Astrocyte (in vitro differentiated cells and primary cell): Measurements from ENCODE around the gene PLAGL2. TPM values are rescaled to one million over a fixed set of nuclear protein-coding genes. Genes with fewer than 3 reads are reported as not detected.

Source experiments
- DNase-seq: peaks from one replicate; pipeline ENCODE4 v3.0.0-alpha.2; 2010; ENCODE audit warnings: low read depth
- FAIRE-seq: peaks from 2 replicates; lab custom pipeline; 2011; peaks lifted over from hg19 to GRCh38; lab: Jason Lieb, UNC
- H2AFZ ChIP-seq: 2 replicates; pipeline ENCODE4 v1.6.0; 2012; ENCODE audit warnings: low read depth, low read length, inconsistent platforms
- H3K27ac ChIP-seq: 2 replicates; pipeline ENCODE4 v1.5.1; 2011; ENCODE audit warnings: low read depth, low read length, inconsistent platforms
- H3K27me3 ChIP-seq: 2 replicates; pipeline ENCODE4 v1.6.0; 2011; ENCODE audit warnings: low read length, inconsistent platforms; ENCODE audit not compliant: insufficient read depth
- H3K36me3 ChIP-seq: 2 replicates; pipeline ENCODE4 v1.5.1; 2011; ENCODE audit warnings: low read length, inconsistent platforms; ENCODE audit not compliant: insufficient read depth
- H3K4me1 ChIP-seq: 2 replicates; pipeline ENCODE4 v1.5.1; 2011; ENCODE audit warnings: low read length, inconsistent platforms; ENCODE audit not compliant: insufficient read depth
- H3K4me2 ChIP-seq: 2 replicates; pipeline ENCODE4 v1.6.0; 2012; ENCODE audit warnings: low read length, inconsistent platforms
- H3K4me3 ChIP-seq: 2 replicates; pipeline ENCODE4 v1.5.1; 2011; ENCODE audit warnings: low read depth, mild to moderate bottlenecking, low read length, inconsistent platforms; ENCODE audit not compliant: insufficient read depth
- H3K79me2 ChIP-seq: 2 replicates; pipeline ENCODE4 v1.6.0; 2012; ENCODE audit warnings: mild to moderate bottlenecking, low read length, inconsistent platforms; ENCODE audit not compliant: insufficient read depth
- H3K9ac ChIP-seq: 2 replicates; pipeline ENCODE4 v1.6.0; 2012; ENCODE audit warnings: mild to moderate bottlenecking, low read length, inconsistent platforms
- H3K9me3 ChIP-seq: 2 replicates; pipeline ENCODE4 v1.5.1; 2012; ENCODE audit warnings: low read depth, mild to moderate bottlenecking, low read length, inconsistent platforms; ENCODE audit not compliant: insufficient read depth
- H4K20me1 ChIP-seq: 2 replicates; pipeline ENCODE4 v1.6.0; 2012; ENCODE audit warnings: low read length, inconsistent platforms; ENCODE audit not compliant: insufficient read depth
- H3K27ac Mint-ChIP-seq: one replicate; pipeline ENCODE4 v1.8.0; 2021; ENCODE audit warnings: mild to moderate bottlenecking, mixed read lengths; ENCODE audit not compliant: unreplicated experiment
- H3K27me3 Mint-ChIP-seq: one replicate; pipeline ENCODE4 v1.8.0; 2021; ENCODE audit warnings: low read depth, mixed read lengths; ENCODE audit not compliant: unreplicated experiment
- H3K36me3 Mint-ChIP-seq: one replicate; pipeline ENCODE4 v1.8.0; 2021; ENCODE audit warnings: low read depth, mixed read lengths; ENCODE audit not compliant: unreplicated experiment
- H3K4me1 Mint-ChIP-seq: one replicate; pipeline ENCODE4 v1.8.0; 2021; ENCODE audit warnings: low read depth, mixed read lengths; ENCODE audit not compliant: unreplicated experiment
- H3K4me3 Mint-ChIP-seq: one replicate; pipeline ENCODE4 v1.8.0; 2021; ENCODE audit warnings: mild to moderate bottlenecking, moderate library complexity, mixed read lengths; ENCODE audit not compliant: unreplicated experiment
- H3K9me3 Mint-ChIP-seq: one replicate; pipeline ENCODE4 v1.8.0; 2021; ENCODE audit warnings: mild to moderate bottlenecking, mixed read lengths; ENCODE audit not compliant: unreplicated experiment
- EZH2 ChIP-seq: IDR thresholded peaks from 2 replicates; pipeline ENCODE4 v1.6.1; 2012; ENCODE audit warnings: mild to moderate bottlenecking, low read length, inconsistent platforms; ENCODE audit not compliant: insufficient read depth
- total RNA-seq: library from RNA; stranded (reverse); gene quantifications from 2 replicates; pipeline ENCODE4 v1.2.1, GENCODE V29; 2021
- TF ChIP-seq, protein P1 (sequence below): IDR thresholded peaks from 2 replicates; pipeline ENCODE4 v1.5.1; 2011; ENCODE audit warnings: low read depth, mild to moderate bottlenecking, inconsistent platforms, low read length, moderate library complexity; ENCODE audit not compliant: insufficient read depth

The PLAGL2 gene
- total RNA-seq, 1 donor from 2014 or later = 15.3 TPM

DNA sequence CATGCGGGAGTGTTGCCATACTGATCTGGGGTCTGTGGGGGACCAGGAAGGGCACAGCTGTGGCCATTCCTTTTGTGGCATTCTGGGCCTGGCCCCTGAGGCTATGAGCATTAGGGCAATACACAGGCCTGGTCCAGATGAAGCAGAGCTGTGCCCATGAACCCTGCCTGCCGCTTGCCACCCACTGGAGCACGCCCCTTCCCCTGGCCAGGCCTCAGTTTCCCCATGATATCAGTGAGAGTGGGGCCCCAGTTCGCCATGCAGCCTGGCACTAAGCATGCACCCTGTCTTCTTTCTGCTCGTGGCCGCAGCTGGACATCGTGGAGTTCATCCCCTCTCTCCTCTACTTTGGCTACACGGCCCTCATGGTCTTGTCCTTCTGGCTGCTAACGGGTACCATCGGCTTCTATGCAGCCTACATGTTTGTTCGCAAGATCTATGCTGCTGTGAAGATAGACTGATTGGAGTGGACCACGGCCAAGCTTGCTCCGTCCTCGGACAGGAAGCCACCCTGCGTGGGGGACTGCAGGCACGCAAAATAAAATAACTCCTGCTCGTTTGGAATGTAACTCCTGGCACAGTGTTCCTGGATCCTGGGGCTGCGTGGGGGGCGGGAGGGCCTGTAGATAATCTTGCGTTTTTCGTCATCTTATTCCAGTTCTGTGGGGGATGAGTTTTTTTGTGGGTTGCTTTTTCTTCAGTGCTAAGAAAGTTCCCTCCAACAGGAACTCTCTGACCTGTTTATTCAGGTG lies 42.4 kb downstream of the PLAGL2 start:
- Histone ChIP-seq H3K27ac (no peak overlapping the region), H3K4me3 (no peak overlapping the region), H3K27me3 (no peaks in the 10 kb centered on the region), H4K20me1 (no peaks in the 10 kb centered on the region), H3K4me2 (no peak overlapping the region), H3K4me1 (peaks cover 3% of the 10 kb centered on the region), H2AFZ (no peak overlapping the region), H3K79me2 (no peaks in the 10 kb centered on the region), H3K9me3 (no peaks in the 10 kb centered on the region), H3K9ac (no peak overlapping the region), H3K36me3 (peaks cover 14% of the 10 kb centered on the region)
- Mint-ChIP-seq H3K9me3 (no peaks in the 10 kb centered on the region), H3K4me3 (no peak overlapping the region), H3K36me3 (peaks cover 21% of the 10 kb centered on the region), H3K27ac (no peak overlapping the region), H3K27me3 (no peaks in the 10 kb centered on the region), H3K4me1 (peaks cover 6% of the 10 kb centered on the region)
- no peak for FAIRE-seq
- DNase-seq = no peak
- TF ChIP-seq, protein P1, sequence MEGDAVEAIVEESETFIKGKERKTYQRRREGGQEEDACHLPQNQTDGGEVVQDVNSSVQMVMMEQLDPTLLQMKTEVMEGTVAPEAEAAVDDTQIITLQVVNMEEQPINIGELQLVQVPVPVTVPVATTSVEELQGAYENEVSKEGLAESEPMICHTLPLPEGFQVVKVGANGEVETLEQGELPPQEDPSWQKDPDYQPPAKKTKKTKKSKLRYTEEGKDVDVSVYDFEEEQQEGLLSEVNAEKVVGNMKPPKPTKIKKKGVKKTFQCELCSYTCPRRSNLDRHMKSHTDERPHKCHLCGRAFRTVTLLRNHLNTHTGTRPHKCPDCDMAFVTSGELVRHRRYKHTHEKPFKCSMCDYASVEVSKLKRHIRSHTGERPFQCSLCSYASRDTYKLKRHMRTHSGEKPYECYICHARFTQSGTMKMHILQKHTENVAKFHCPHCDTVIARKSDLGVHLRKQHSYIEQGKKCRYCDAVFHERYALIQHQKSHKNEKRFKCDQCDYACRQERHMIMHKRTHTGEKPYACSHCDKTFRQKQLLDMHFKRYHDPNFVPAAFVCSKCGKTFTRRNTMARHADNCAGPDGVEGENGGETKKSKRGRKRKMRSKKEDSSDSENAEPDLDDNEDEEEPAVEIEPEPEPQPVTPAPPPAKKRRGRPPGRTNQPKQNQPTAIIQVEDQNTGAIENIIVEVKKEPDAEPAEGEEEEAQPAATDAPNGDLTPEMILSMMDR = no peak
- TF ChIP-seq EZH2 = no peak

DNA sequence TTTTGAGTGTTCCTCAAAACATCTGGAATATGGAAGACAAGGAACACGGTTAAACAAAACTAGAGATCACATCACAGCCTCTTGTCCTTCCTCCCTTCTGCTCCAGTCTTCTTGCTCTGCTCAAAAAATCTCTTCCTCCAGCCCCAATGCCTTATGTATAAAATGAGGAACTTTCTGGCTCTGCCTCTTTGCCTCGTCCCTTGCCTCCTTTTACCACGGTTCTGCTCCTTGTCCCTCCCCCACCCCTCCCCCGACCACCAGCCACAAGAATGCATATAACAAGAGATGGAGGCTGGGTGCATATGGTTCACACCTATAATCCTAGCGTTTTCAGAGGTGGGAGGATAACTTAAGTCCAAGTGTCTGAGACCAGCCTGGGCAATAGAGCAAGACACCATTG lies 43.6 kb downstream of the PLAGL2 start:
- H3K4me3 ChIP-seq = no peak overlapping the region
- Mint-ChIP-seq H3K27me3 (no peaks in the 10 kb centered on the region), H3K4me1 (peaks cover 6% of the 10 kb centered on the region), H3K9me3 (no peaks in the 10 kb centered on the region), H3K4me3 (no peak overlapping the region), H3K27ac (no peak overlapping the region), H3K36me3 (peaks cover 25% of the 10 kb centered on the region)
- no peak overlapping the region for H3K4me2 ChIP-seq
- FAIRE-seq (no peak), DNase-seq (no peak)
- no peaks in the 10 kb centered on the region for H3K27me3 ChIP-seq
- no peak overlapping the region for H2AFZ ChIP-seq
- no peak overlapping the region for H3K27ac ChIP-seq
- H3K36me3 ChIP-seq = peaks cover 19% of the 10 kb centered on the region
- H4K20me1 ChIP-seq = no peaks in the 10 kb centered on the region
- H3K9ac ChIP-seq = no peak overlapping the region
- H3K4me1 ChIP-seq = peaks cover 3% of the 10 kb centered on the region
- no peaks in the 10 kb centered on the region for H3K79me2 ChIP-seq
- H3K9me3 ChIP-seq = no peaks in the 10 kb centered on the region
- TF ChIP-seq EZH2 = no peak
- TF ChIP-seq, protein P1 = no peak

DNA sequence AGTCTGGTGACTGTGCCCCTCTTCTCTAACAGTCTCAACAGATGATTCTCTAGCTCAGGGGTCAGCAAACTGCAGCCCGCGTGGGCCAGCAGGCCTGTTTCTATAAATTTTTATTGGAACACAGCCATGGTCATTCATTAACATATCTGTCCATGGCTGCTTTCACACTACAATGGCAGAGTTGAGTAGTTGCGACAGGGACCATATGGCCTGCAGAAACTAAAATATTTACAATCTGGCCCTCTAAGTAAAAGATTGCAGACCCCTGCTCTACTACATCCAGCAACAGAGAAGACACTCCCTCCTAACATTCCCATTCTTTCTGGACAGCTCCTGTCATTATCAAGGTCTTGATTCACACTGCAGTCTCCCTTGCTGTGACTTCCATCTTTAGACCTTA lies 45.2 kb downstream of the PLAGL2 start:
- Histone ChIP-seq H4K20me1 (no peaks in the 10 kb centered on the region), H3K4me3 (no peak overlapping the region), H3K9ac (no peak overlapping the region), H3K79me2 (no peaks in the 10 kb centered on the region), H2AFZ (no peak overlapping the region), H3K36me3 (peaks cover 26% of the 10 kb centered on the region), H3K4me1 (no peaks in the 10 kb centered on the region), H3K4me2 (no peak overlapping the region), H3K9me3 (no peaks in the 10 kb centered on the region), H3K27ac (no peak overlapping the region), H3K27me3 (no peaks in the 10 kb centered on the region)
- DNase-seq = no peak
- Mint-ChIP-seq H3K4me3 (no peak overlapping the region), H3K36me3 (peaks cover 33% of the 10 kb centered on the region), H3K27me3 (no peaks in the 10 kb centered on the region), H3K9me3 (no peaks in the 10 kb centered on the region), H3K27ac (no peak overlapping the region), H3K4me1 (no peaks in the 10 kb centered on the region)
- TF ChIP-seq EZH2 = no peak
- TF ChIP-seq, protein P1 = no peak
- FAIRE-seq = no peak
